HFF-Myc (cell line): ENCODE measurements around the gene GDPD2.

ENCODE experiments used
- DNase-seq: peaks from one replicate; pipeline ENCODE4 v3.0.0-alpha.2; 2011; ENCODE audit warnings: low read depth; ENCODE audit errors: extremely low read depth
- H3K4me3 ChIP-seq: replicated peaks from 2 replicates; pipeline ENCODE4 v1.5.1; 2011; ENCODE audit warnings: low read depth, mild to moderate bottlenecking, control low read depth, low read length
- CTCF ChIP-seq: IDR thresholded peaks from 2 replicates; pipeline ENCODE4 v1.5.1; 2012; ENCODE audit warnings: mild to moderate bottlenecking, low read depth, low read length, control low read depth; ENCODE audit errors: missing control alignments

The GDPD2 gene

GRCh38 chrX:70411475-70411874 is 11.6 kb upstream of the GDPD2 start:
- no peak for TF ChIP-seq CTCF
- no peak for DNase-seq
- H3K4me3 ChIP-seq, result no peak overlapping the region

GRCh38 chrX:70421618-70422017 is 1.5 kb upstream of the GDPD2 start:
- DNase-seq, result no peak
- H3K4me3 ChIP-seq, result no peak overlapping the region
- no peak for TF ChIP-seq CTCF

GRCh38 chrX:70423936-70424675 is 992 bp downstream of the GDPD2 start:
- no peak for DNase-seq
- no peak for TF ChIP-seq CTCF
- no peak overlapping the region for H3K4me3 ChIP-seq

- H3K4me3 ChIP-seq, result no peak overlapping the region
- DNase-seq, result no peak
These were observed 1.7 kb downstream of the GDPD2 start for GRCh38 chrX:70424801-70425200.

GRCh38 chrX:70426286-70427278 is 3.5 kb downstream of the GDPD2 start:
- TF ChIP-seq CTCF, result no peak
- no peak overlapping the region for H3K4me3 ChIP-seq
- no peak for DNase-seq

More at GRCh38 chrX:70424801-70425200, 1.7 kb downstream of the GDPD2 start:
- TF ChIP-seq CTCF, result no peak

- H3K4me3 ChIP-seq, result no peak overlapping the region
- no peak for TF ChIP-seq CTCF
- DNase-seq, result no peak
These were observed 4.3 kb downstream of the GDPD2 start for GRCh38 chrX:70427365-70427764.
